Midbrain (tissue), 1 donor: Measurements from ENCODE around the gene STUB1.
A peak's percentile ranks its signal among the peaks of the same experiment; 100 is the strongest.

Source experiments
- DNase-seq: peaks from one replicate; lab custom pipeline; 2025; lab: John Stamatoyannopoulos, UW

The STUB1 gene

DNA sequence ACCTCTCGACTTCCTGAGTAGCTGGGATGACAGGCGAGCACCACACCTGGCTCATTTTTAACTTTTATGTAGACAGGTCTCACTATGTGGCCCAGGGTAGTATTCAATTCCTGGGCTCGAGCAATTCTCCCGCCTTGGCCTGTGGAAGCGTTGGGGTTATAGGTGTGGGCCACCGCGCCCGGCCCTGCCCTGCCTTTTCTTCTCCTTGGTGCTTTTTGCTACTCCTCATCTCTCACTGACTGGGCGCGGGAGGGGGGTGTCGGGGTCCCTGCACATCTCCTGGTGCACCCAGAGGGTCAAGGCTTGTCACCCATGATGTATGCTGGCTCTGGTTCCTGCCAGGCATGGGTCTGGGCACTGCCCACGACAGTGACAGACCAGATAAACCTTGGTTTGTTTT is 35.7 kb upstream of the STUB1 start:
- DNase-seq: no peak

DNA sequence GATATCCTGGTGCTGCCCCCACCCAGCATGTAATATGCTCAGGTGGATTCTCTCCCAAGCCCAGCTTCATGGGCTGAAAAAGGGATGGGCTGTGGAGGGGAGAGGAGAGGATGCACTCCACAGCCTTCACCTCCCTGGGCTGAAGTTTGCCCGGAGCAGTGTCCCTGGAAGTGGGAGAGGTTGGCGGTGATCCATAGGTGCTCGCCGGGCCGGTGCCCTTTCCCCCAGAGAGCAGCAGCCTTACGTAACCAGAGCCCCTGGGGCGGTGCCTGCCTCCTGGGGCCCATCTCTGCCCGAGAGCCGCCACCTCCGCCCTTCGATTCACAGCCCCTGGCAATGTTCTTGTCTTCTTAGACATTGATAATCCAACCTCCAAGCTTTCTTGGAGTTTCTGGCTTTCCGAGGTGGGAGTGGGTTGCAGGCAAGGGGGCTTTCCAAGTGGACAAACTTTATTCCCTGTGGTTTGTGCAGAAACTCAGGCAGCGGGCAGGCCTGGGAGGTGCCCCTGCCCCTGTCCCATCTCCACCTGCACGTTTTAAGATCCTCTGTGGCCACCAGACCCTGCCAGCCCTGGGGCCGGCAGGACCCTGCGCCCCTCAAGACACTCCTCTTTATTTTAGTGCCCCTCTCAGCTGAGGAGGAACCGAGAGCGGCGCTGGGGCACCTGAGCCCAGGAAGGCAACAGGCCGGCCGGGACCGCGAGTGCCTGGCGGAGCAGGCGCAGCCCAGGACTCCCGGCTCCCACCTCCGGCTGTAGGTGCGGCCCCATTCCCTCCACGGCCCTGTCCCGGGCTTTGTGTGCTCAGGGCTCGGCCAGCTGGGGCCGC is 34.1 kb upstream of the STUB1 start:
- no peak for DNase-seq

DNA sequence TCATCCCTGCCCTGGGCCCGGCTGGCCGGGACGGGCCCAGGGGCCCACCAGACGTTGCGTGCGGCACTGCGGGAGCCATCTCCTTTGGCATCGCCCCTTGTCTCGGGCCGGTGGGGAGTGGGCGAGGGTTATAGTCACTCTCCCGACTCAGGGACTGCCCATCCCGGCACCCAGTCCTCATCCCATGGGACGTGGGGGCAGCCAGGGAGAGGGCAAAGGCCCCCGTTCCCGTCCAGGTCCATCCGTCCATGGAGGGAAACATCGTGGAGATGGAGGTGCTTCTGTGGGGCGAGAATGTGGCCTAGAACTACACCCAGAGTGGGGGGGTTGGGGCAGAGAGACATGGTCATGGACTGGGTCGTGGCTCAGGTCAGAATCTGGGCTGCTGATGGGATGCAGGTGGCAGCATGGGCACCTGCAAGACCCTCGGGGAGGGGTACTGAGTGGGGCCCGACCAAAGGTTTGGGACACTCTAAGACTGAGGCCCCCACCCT is 33.5 kb upstream of the STUB1 start:
- DNase-seq: no peak

DNA sequence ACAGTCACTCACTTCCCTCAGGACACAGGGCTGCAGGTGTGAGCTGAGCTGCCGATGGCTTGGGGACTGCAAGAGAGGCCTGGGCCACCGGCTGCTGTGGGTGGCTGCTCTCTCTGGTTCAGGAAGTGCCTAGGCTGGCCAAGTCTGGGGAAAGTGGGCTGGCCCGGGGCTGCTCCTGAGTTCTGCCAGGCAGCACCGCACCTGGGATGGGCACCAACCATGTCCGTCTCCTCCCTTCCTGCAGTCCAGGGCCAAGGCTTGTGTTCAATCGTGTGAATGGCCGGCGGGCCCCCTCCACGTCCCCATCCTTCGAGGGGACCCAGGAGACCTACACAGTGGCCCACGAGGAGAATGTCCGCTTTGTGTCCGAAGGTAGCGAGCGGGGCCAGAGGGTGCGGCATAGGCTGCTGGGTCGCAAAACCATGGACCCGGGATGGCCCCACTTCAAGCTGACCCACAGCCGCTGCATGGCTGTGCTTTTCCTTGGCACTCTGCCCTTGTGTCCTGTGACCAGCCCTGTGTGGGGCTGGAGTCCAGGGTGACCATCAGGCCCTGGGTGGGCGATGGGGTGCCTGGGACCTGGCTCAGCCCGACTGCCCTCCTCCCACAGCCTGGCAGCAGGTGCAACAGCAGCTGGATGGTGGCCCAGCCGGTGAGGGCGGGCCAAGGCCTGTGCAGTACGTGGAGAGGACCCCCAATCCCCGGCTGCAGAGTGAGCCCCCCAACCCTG is 32.9 kb upstream of the STUB1 start:
- DNase-seq: no peak

DNA sequence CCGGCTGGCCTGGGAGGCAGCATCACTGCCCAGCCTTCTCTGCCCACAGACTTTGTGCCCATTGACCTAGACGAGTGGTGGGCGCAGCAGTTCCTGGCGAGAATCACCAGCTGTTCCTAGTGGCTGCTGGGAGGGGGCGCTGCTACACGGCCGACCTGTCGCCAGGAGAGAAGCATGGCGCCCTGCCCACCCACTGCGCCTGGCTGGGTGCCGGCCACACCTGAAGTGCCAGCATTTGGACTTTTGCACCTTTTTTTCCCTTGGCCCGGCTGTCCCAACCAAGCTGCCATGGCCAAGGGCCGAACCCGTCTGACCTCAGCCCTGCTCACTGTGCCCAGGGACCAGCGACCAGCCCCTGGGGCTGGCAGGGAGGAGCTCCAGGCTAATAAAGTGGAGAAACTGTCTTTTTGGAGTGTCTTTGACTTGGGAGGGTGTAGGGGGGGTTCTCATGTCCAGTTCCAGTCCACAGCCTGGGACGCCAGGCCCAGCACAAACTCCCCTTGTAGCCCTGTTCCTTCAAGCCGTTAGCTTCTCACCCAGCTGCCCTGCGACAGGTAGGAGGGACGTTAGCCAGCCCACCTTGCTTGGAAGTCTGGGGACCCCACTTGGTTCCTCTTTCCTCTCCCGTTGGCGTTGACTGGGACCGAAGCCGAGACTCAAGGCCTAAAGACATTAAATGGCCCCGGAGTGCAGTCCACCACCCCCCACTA is 32.0 kb upstream of the STUB1 start:
- DNase-seq: no peak

DNA sequence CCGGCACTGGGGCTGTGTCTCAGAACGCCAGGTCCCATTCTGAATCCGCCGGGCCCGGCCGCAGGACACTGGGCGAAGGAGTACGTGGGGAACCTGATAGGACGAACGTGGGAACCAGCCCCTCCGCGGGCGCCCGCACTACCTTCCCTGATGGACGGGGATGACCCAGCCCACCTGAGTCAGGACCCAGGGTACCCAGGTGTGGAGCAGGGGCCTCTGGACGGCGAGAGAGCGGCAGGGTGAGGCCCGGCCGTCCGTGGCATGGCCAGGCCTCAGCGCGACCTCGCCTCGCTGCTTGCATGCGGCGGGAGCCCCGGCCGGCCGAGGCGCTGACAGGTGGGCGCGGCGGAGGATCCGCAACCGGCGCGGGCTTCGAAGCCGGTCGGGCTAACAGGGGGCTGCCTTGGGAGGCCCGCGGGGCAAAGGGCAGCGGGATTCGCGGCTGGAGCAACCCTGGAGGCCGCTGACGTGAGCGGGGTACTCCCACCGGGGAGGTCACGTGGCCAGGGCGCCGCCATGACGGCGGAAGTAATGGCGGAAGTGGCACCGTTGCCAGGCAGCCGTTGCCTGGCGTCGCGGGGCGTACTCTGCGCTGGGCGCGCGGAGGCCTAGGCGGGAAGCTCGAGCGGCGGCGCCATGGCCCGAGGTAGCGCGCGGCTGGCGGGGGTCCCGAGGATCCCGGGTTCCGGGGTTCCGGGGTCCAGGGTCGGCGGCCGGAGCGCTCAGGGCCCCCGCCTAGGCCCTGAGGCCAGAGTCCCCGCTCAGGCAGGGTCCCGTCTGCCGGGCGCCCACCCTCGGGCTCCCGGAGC is 31.2 kb upstream of the STUB1 start, which contains the start of gene WDR90:
WDR90 (plus strand) TSS at position 585 of the 809 bp plus-strand sequence; CDS start at position 637, 52 bp downstream.
- DNase-seq: peak; percentile 97

DNA sequence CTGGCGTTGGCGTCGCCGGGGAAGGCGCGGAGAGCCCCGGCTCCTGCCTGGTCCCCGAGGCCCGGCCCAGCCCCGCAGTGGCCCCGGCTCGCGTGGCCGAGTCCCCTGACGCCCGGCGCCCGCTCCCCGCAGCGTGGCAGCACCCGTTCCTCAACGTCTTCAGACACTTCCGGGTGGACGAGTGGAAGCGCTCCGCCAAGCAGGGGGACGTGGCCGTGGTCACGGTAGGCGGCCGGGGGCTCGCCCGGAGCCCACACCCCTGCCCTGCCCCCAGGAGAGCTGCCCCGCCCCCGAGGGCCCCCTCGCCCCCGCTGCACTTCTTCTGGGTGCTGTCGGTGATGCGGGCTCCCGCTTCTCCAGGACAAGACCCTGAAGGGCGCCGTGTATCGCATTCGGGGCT is 30.6 kb upstream of the STUB1 start:
- no peak for DNase-seq

DNA sequence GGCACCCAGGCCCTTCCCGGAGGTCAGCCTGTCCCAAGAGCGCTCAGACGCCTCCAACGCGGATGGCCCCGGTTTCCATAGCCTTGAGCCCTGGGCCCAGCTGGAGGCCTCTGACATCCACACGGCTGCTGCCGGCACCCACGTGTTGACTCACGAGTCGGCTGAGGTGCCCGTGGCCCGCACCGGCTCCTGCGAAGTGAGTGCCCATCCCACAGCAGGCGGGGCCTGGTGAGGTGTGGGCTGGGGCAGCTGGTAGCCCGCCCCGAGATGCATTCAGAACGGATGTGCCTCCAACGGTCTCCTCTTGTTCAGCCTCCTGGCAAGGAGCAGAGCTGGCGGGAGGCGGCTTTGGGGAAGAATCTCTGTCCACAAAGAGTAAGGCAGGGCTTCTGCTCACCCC is 28.4 kb upstream of the STUB1 start:
- DNase-seq: no peak

DNA sequence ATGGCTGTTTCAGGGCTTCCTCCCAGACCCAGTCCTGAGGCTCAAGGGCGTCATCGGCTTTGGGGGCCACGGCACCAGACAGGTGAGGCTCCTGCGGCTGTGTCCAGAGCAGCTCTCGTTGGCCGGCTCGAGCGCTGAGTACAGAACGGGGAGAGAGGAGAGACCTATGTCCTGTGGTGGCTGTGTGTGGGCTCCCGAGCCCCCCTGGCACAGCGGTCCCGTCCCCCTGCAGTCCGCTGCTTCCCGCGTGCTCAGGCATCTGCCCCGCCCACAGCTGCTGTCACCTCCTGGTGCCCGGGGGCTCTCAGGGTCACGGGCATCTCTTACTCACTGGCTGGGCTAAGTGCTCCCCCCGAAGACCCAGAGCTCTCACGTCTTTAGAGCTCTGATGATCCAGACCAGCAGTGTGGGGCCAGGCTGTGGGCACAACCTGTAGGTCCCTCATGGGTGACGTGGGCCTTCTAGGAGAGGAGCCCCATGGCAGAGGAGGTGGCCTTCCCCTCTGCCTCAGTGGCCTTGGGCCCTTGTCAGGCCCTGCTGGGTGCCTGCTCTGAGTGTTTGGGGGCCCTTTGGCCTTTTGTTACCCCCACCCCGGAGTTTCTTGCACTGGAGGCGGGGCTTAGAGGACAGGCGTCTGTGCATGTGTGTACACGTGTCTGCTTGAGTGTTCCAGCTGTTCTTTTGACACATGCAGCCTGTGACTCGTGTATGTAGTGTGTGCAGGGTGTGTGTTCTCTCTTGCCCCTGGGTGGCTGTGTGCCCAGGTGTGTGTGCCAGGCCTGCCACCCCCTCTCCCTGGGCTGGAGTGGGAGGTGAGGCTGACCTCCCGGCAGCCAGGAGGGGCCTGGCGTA is 27.5 kb upstream of the STUB1 start:
- DNase-seq: no peak

DNA sequence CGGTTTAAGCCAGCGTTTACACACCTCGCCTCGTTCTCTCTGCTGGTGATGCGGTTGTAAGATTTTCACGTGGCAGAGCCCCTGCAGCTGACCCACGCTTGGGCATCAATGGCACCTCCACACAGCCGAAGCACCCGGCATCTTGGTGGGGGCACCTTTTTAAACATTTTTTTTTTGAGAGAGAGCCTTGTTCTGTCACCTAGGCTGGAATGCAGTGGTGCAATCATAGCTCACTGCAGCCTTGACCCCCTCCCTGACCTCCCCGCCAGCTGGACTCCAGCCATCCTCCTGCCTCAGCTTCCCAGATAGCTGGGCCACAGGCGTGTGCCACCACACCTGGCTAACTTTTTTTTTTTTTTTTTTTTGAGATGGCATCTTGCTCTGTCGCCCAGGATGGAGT is 26.2 kb upstream of the STUB1 start:
- no peak for DNase-seq

DNA sequence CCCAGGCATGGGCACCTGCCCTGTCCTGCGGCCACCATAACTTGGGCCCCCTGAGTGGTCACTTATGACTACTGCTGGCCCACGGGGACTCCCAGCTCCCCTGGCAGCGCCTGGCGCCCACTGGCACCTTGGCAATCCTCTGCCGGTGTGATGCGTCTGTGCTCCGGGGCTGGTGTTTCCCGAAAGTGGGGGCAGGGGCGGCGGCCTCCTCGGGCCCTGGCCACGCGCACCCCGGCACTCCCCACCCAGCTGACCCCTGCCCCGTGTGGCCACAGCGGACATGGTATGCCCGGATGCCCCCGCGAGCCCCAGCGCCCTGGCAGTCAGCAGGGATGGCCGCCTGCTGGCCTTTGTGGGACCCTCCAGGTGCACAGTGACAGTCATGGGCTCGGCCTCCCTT is 22.7 kb upstream of the STUB1 start:
- no peak for DNase-seq

DNA sequence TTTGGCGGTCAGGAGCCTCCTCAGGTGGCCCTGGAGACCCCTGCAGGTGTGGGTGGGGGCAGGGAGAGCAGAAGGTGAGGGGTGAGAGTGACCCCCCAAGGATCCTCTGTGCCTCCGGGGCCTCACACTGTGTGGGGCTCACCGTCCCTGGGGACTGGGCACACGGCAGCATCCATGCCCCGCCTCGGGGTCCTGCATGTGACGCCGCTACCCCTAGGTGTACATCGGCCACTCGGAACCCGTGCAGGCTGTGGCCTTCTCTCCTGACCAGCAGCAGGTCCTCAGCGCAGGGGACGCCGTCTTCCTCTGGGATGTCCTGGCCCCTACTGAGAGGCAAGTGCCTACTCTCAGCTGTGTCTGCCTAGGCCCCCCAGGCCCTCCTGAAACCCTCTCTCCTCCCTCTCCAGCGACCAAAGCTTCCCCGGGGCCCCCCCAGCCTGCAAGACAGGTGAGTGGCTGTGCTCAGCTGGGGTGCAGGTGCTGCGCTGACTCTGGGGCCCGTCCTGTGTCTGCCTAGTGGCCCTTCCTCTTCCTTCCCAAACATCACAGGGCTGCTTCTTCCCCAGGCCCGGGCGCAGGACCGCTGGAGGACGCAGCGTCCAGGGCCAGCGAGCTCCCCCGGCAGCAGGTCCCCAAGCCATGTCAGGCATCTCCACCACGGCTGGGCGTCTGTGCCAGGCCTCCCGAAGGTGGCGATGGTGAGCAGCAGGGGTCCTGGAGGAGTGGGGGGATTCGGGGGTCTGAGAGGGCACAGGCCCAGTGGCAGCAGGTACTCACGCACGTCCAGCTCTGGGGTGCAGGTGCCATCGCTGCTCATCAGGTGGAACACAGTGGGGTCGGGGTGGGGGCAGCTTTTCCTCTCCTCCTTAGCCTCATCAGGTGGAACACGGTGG is 21.3 kb upstream of the STUB1 start:
- DNase-seq: no peak

DNA sequence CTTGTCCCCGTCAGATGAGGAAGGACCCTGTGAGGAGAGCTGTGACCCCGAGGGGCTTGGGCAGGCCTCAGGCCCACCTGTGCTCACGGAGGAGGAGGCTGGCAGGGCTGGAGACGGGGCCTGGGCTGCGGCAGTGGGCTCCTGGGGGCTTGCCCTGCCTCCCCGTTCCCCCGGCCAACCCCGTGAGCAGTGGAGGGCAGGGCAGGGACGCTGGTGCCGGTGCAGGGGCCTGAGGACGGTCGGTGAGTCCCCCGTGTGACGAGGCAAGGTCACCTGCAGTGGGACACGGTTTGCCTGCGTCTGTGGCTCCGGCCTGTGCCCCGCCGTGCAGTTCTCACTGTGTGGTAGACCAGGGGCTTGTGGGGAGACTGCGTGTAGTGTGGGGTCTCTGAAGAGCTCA is 20.6 kb upstream of the STUB1 start:
- DNase-seq: no peak

DNA sequence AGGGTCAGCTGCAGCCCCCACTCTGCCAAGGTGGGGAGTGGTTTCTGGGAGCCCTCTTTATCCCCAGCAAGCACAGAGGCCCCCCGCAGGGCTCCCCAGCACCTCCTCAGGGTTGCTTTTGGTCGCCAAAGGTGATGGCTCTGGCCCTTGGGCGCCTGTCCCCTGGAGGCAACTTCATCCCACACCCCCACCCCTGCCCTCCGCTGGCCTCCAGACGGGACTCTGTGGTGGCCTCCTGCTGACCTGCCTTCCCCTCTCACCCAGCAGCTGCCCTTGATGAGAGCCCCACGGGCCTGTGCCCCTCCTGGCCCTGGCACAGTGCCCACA is 20.1 kb upstream of the STUB1 start:
- DNase-seq: no peak

DNA sequence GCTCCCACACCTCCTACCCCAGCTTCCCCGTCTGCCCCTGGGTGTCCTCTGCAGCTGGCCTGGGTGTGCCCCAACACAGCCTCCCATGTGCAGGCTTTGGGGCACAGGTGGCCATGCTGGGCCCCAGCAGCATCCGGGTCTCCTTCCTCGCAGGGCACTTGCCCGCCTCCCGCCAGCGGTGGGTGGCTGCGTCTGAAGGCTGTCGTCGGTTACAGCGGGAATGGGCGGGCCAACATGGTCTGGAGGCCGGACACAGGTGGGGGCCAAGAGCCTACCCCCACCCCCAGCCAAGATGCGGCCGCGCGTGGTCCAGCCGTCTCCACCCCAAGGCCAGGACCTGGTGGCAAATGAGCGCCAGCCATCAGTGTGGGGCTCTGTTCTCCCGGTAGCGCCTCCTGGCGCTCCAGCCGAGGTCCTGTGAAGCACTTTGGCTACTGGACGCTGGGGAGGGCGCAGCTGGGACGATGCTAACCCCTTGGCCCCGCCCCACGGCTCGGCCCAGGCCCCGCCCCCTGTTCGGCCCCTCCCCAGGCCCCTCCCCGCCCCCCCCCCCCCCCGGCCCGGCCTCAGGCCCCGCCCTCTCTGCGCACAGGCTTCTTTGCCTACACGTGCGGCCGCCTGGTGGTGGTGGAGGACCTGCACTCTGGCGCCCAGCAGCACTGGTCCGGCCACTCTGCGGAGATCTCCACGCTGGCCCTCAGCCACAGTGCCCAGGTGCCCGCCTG is 19.6 kb upstream of the STUB1 start:
- peak; percentile 82 for DNase-seq

DNA sequence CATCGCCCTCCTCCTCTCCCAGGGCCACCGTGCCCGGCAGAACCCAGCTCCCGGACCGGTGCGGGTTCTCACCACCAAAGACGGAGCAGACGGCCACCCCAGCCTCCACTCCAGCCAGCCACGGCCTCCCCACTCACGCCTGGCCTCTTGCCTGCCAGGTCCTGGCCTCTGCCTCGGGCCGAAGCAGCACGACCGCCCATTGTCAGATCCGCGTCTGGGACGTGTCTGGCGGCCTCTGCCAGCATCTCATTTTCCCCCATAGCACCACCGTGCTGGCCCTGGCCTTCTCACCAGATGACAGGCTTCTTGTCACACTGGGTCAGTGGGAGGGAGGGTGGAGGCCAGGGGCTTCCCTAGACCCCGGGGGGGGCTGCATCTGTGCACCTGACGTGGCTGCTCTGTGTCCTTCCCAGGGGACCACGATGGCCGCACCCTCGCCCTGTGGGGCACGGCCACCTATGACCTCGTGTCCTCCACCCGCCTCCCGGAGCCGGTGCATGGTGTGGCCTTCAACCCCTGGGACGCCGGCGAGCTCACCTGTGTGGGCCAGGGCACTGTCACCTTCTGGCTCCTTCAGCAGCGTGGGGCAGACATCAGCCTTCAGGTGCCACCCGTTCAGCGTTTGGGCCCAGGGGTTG is 18.9 kb upstream of the STUB1 start:
- DNase-seq: no peak

DNA sequence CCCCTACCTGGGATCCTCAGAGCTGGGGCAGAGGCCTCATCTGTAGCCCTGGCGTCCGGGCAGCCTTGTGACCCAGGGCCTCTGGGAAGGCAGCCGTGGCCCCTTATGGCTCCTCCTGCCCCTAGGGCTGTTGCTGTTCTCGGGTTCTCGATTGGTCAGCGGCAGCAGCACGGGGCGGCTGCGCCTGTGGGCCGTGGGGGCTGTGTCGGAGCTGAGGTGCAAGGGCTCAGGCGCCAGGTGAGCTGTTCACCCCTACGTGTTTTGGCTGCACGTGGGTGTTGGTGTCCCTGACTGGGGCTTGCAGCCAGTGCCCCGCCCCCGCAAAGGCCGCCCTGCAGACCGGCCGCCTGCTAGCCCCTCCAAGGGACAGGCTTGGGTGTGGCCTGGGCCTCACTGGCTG is 18.1 kb upstream of the STUB1 start:
- DNase-seq: no peak

DNA sequence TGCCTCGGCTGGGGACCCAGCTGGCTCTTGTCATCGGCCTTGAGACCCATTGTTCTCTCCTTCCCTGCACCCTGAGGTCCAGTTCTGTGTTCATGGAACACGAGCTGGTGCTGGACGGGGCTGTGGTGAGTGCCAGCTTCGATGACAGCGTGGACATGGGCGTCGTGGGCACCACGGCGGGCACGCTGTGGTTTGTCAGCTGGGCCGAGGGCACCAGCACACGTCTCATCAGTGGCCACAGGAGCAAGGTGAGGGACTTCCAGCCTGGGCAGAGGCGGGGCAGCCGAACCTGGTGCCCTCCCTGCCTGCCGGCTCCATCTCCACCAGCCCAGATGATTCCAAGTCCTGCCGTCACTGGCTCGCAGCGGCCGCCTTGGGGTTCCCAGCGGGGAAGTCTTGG is 17.6 kb upstream of the STUB1 start:
- no peak for DNase-seq

DNA sequence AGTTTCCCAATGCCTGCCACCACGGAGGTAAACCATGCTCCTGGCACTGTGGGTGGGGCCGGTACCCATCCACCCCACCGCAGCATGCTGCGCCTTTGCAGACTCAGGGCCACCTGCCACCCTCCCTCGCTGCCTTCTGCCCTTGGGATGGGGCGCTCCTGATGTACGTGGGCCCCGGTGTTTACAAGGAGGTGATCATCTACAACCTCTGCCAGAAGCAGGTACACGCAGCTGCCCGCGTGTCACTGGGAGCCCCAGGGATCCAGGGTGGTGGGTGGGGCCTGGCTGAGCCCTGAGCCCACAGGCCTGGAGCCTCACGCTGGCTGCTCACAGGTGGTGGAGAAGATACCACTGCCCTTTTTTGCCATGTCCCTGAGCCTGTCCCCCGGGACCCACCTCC is 13.6 kb upstream of the STUB1 start:
- DNase-seq: no peak
